HEK293 (cell line): ENCODE measurements around the gene FANK1.
A peak's percentile ranks its signal among the peaks of the same experiment; 100 is the strongest.

ENCODE experiments used
- CTCF ChIA-PET: fragments of 350-600 bp; formaldehyde crosslinking; extraction: SDS; loops from one replicate; lab custom pipeline; 2021; ENCODE audit warnings: antibody characterized with exemption; lab: Yijun Ruan, JAX
- POLR2A ChIA-PET: fragments of 300-600 bp; formaldehyde crosslinking; extraction: SDS; loops from one replicate; lab custom pipeline; 2020; ENCODE audit warnings: antibody characterized with exemption, inconsistent platforms; lab: Yijun Ruan, JAX
- H3K27ac ChIP-seq: fragments of 200-500 bp; sonication (Bioruptor generic); 2 replicates; pipeline ENCODE4 v1.5.1; 2014; ENCODE audit warnings: low read depth, low read length, control low read depth, inconsistent platforms; ENCODE audit errors: extremely low read depth
- H3K36me3 ChIP-seq, 2 experiments: fragments of 200-500 bp in 1 of 2; sonication (Bioruptor generic) in 1 of 2; 1 replicate in 1 of 2; 2 replicates in 1 of 2; pipeline ENCODE4 v1.5.1; 2014 to 2017; ENCODE audit warnings: inconsistent platforms in 2 of 2, low read length in 2 of 2; ENCODE audit not compliant: control insufficient read depth in 2 of 2, insufficient read depth in 1 of 2
- H3K4me1 ChIP-seq: fragments of 200-500 bp; sonication (Bioruptor generic); 2 replicates; pipeline ENCODE4 v1.5.1; 2014; ENCODE audit warnings: mild to moderate bottlenecking, low read length, inconsistent platforms; ENCODE audit not compliant: control insufficient read depth, insufficient read depth
- H3K4me3 ChIP-seq: 2 replicates; pipeline ENCODE4 v1.5.1; 2011; ENCODE audit warnings: low read depth, mild to moderate bottlenecking, control low read depth, low read length, moderate library complexity
- H3K9me3 ChIP-seq: fragments of 200-500 bp; sonication (Bioruptor generic); 2 replicates; pipeline ENCODE4 v1.5.1; 2014; ENCODE audit warnings: low read depth, low read length, inconsistent platforms; ENCODE audit not compliant: control insufficient read depth, insufficient read depth
- AEBP2 ChIP-seq: fragments of 450-650 bp; formaldehyde crosslinking; IDR thresholded peaks from 2 replicates; pipeline ENCODE4 v1.5.1; 2016; ENCODE audit warnings: missing biosample characterization, missing genetic modification characterization, borderline replicate concordance
- OSR2 ChIP-seq: fragments of 450-650 bp; formaldehyde crosslinking; IDR thresholded peaks from 2 replicates; pipeline ENCODE4 v1.5.1; 2016; ENCODE audit warnings: missing biosample characterization, missing genetic modification characterization
- PRDM10 ChIP-seq: fragments of 450-650 bp; formaldehyde crosslinking; IDR thresholded peaks from 2 replicates; pipeline ENCODE4 v1.5.1; 2016; ENCODE audit warnings: missing biosample characterization, missing genetic modification characterization
- SCRT1 ChIP-seq: fragments of 450-650 bp; formaldehyde crosslinking; IDR thresholded peaks from 2 replicates; pipeline ENCODE4 v1.5.1; 2016; ENCODE audit warnings: missing biosample characterization, missing genetic modification characterization, borderline replicate concordance
- SCRT2 ChIP-seq: fragments of 450-650 bp; formaldehyde crosslinking; IDR thresholded peaks from 2 replicates; pipeline ENCODE4 v1.5.1; 2016; ENCODE audit warnings: missing biosample characterization, missing genetic modification characterization
- ZBTB20 ChIP-seq: fragments of 450-650 bp; formaldehyde crosslinking; IDR thresholded peaks from 2 replicates; pipeline ENCODE4 v1.5.1; 2016; ENCODE audit warnings: missing biosample characterization, missing genetic modification characterization
- ZBTB7A ChIP-seq: fragments of 450-650 bp; formaldehyde crosslinking; IDR thresholded peaks from 2 replicates; pipeline ENCODE4 v1.5.1; 2016; ENCODE audit warnings: low read depth, missing biosample characterization, missing genetic modification characterization
- ZNF549 ChIP-seq: fragments of 450-650 bp; IDR thresholded peaks from 2 replicates; pipeline ENCODE4 v1.5.1; 2018; ENCODE audit warnings: missing biosample characterization, missing genetic modification characterization, mild to moderate bottlenecking, inconsistent platforms, moderate library complexity
- ZNF555 ChIP-seq: fragments of 450-650 bp; formaldehyde crosslinking; conservative IDR thresholded peaks from 2 replicates; pipeline ENCODE4 v1.5.1; 2017; ENCODE audit warnings: missing biosample characterization, mild to moderate bottlenecking, missing genetic modification characterization, inconsistent platforms
- ZNF561 ChIP-seq: fragments of 450-650 bp; IDR thresholded peaks from 2 replicates; pipeline ENCODE4 v1.5.1; 2018; ENCODE audit warnings: missing biosample characterization, missing genetic modification characterization, borderline replicate concordance
- ZNF629 ChIP-seq: fragments of 450-650 bp; formaldehyde crosslinking; IDR thresholded peaks from 2 replicates; pipeline ENCODE4 v1.5.1; 2017; ENCODE audit warnings: missing biosample characterization, missing genetic modification characterization
- ZNF658 ChIP-seq: fragments of 450-650 bp; formaldehyde crosslinking; IDR thresholded peaks from 2 replicates; pipeline ENCODE4; 2016; ENCODE audit warnings: missing biosample characterization, missing genetic modification characterization
- ZNF660 ChIP-seq: fragments of 450-650 bp; IDR thresholded peaks from 2 replicates; pipeline ENCODE4 v1.5.1; 2018; ENCODE audit warnings: missing biosample characterization, mild to moderate bottlenecking, missing genetic modification characterization
- ZNF670 ChIP-seq: fragments of 450-650 bp; formaldehyde crosslinking; IDR thresholded peaks from 2 replicates; pipeline ENCODE4 v1.5.1; 2016; ENCODE audit warnings: missing biosample characterization, missing genetic modification characterization, low read depth
- ZNF777 ChIP-seq: fragments of 450-650 bp; formaldehyde crosslinking; IDR thresholded peaks from 2 replicates; pipeline ENCODE4 v1.5.1; 2017; ENCODE audit warnings: missing biosample characterization, missing genetic modification characterization, borderline replicate concordance
- ZSCAN16 ChIP-seq: fragments of 450-650 bp; formaldehyde crosslinking; IDR thresholded peaks from 2 replicates; pipeline ENCODE4 v1.5.1; 2016; ENCODE audit warnings: missing biosample characterization, missing genetic modification characterization
- TF ChIP-seq, protein P1 (sequence below): fragments of 450-650 bp; formaldehyde crosslinking; IDR thresholded peaks from 2 replicates; pipeline ENCODE4 v1.5.1; 2016; ENCODE audit warnings: missing biosample characterization, missing genetic modification characterization, low read depth
- TF ChIP-seq, protein P2 (sequence below): fragments of 450-650 bp; formaldehyde crosslinking; IDR thresholded peaks from 2 replicates; pipeline ENCODE4 v1.5.1; 2016; ENCODE audit warnings: missing biosample characterization, missing genetic modification characterization

The FANK1 gene

DNA sequence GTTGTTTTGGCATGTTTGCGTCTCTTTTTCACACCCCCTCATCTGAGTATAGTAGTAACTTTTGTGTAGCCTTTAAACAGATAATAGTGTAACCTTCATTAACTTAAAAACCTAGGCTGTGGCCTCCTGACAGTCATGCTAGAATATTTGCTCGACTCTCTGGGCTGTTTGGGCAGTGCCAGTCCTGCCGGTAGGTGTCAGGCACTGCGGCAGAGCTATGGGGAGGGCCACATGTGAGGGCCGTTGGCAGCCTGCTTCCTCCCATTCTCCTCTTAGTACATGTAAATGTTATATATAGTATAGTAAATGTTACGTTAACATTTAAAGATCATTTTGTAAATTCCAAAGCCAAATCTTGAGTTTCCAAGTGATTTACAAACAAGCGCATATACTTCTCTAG, 46.9 kb upstream of the FANK1 start (continued):
- TF ChIP-seq, protein P1, sequence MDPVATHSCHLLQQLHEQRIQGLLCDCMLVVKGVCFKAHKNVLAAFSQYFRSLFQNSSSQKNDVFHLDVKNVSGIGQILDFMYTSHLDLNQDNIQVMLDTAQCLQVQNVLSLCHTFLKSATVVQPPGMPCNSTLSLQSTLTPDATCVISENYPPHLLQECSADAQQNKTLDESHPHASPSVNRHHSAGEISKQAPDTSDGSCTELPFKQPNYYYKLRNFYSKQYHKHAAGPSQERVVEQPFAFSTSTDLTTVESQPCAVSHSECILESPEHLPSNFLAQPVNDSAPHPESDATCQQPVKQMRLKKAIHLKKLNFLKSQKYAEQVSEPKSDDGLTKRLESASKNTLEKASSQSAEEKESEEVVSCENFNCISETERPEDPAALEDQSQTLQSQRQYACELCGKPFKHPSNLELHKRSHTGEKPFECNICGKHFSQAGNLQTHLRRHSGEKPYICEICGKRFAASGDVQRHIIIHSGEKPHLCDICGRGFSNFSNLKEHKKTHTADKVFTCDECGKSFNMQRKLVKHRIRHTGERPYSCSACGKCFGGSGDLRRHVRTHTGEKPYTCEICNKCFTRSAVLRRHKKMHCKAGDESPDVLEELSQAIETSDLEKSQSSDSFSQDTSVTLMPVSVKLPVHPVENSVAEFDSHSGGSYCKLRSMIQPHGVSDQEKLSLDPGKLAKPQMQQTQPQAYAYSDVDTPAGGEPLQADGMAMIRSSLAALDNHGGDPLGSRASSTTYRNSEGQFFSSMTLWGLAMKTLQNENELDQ = no peak
- TF ChIP-seq ZNF629 (tag by site-specific recombination) (no peak), ZNF555 (tag by site-specific recombination) (no peak)

DNA sequence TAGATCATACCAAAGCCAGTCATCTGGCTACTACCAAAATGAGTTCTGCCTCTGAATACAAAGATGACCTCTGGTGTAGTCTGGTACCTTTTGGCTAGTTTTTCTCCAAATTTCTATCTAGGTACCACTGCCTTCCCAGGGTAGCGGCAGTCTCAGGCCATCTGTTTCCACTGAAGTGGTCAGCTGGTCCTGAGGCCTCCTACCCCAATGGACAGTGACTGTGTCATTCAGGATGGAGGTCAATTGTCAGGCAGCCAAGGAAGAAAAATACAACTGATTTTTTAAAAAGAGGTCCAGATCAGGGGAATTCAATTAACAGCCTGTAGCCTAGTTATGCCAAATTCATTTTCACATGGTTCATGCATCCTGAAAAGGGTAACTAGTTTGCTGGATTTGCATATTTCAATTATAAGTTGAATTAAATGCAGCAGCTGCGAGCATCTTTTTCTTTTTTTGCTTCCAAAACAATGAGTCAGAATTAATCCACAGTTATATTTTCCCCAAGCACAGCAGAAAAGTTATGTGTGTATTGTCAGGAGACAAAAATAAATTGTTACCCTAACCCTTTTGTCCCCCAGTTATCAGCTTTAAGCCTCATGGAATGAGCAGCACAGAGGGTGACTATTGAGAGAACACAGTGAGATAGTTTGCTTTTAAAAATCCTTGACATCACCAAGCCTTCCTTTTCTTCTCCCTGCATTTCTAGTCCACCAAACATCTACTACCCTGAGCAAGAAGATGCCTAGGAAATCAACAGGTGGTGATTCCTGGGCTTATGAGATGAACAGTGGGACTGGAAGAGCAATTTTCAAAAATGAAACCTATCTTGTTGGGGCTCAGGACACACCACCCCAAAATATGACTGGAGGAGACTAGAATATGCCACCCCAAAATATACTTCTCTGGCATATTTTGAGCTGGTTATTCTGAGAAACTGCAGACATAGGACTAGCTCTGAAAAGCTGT, 45.3 kb upstream of the FANK1 start:
- Histone ChIP-seq H3K9me3 (no peaks in the 10 kb centered on the region), H3K36me3 (peaks cover 23 to 67% of the 10 kb centered on the region in 2 experiments), H3K4me1 (no peaks in the 10 kb centered on the region), H3K4me3 (no peak overlapping the region), H3K27ac (no peak overlapping the region)
- ChIA-PET POLR2A (interaction anchor here (0.6 kb wide), 1 partner anchor 132 kb away, joined by 3 read pairs; the partner anchor contains the start of gene EDRF1), CTCF (no interaction called here)
- TF ChIP-seq SCRT1 (tag by site-specific recombination) = peak; percentile 54; the same call in 1 of the 2 replicates
- peak; percentile 81 for TF ChIP-seq SCRT2
- TF ChIP-seq OSR2 = no peak

DNA sequence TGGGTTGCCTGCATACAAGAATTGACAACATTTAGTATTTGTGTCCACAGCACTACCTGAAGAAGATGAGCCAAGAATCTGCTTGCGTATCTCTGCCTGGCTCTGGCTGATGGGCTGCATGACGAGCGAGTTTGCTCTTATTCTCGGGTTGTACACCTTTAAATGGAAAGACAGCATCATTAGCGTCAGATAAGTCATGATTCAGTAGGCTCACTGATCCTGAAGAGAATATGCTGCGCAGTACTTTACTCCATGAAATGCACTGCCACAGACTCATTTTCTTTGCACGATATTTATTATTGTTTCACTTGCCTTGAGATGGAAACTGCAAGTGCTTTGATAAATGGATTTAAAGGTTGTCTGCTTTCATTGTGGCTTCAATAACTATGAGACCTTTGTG, 43.9 kb upstream of the FANK1 start:
- no peaks in the 10 kb centered on the region for H3K4me1 ChIP-seq
- no peaks in the 10 kb centered on the region for H3K9me3 ChIP-seq
- H3K36me3 ChIP-seq = peaks cover 23 to 63% of the 10 kb centered on the region in 2 experiments
- H3K4me3 ChIP-seq = no peak overlapping the region
- ChIA-PET CTCF (no interaction called here), POLR2A (no interaction called here)
- H3K27ac ChIP-seq = no peak overlapping the region
- TF ChIP-seq ZNF658 (tag by site-specific recombination) (no peak), ZNF660 (tag by site-specific recombination) (no peak), ZBTB20 (tag by site-specific recombination) (no peak), ZNF670 (tag by site-specific recombination) (no peak), ZSCAN16 (no peak), AEBP2 (no peak), ZNF777 (tag by site-specific recombination) (no peak), PRDM10 (tag by site-specific recombination) (no peak), ZNF561 (tag by site-specific recombination) (no peak), ZNF549 (tag by site-specific recombination) (no peak), ZBTB7A (tag by site-specific recombination) (no peak)
- TF ChIP-seq, protein P2, sequence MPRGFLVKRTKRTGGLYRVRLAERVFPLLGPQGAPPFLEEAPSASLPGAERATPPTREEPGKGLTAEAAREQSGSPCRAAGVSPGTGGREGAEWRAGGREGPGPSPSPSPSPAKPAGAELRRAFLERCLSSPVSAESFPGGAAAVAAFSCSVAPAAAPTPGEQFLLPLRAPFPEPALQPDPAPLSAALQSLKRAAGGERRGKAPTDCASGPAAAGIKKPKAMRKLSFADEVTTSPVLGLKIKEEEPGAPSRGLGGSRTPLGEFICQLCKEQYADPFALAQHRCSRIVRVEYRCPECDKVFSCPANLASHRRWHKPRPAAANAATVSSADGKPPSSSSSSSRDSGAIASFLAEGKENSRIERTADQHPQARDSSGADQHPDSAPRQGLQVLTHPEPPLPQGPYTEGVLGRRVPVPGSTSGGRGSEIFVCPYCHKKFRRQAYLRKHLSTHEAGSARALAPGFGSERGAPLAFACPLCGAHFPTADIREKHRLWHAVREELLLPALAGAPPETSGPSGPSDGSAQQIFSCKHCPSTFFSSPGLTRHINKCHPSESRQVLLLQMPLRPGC (tag by site-specific recombination) = no peak
